ENCODE measurements around the gene C7.

C7 gene

DNA sequence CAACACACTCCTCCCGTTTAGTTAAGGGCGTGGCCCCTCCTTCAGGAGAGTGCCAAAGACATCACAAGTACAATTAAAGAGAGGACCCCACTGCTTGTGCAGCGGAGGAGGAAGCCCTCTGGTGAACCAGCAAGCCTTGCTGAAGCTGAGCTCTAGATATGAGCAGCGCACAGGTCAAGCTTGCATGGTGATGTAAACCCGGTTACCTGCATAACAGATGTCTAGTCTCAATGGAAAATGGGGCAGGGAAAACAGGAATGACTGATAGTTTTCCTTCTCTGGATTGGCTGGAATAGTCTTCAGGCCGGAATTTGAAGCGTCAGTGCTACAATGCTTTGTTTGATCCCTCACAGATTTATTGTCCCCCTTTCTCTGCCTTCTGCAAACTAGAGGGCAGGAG is 95.6 kb downstream of the C7 start:
- TF ChIP-seq GABPA (IDR thresholded peaks at IDR 0.05; ENCODE audit: low read depth) (no peak), SPI1 (IDR thresholded peaks at IDR 0.05; ENCODE audit: borderline replicate concordance, low read depth) (no peak), POLR2AphosphoS5 (IDR thresholded peaks at IDR 0.05; ENCODE audit: low read depth) (no peak)
- TF ChIP-seq, protein P1, sequence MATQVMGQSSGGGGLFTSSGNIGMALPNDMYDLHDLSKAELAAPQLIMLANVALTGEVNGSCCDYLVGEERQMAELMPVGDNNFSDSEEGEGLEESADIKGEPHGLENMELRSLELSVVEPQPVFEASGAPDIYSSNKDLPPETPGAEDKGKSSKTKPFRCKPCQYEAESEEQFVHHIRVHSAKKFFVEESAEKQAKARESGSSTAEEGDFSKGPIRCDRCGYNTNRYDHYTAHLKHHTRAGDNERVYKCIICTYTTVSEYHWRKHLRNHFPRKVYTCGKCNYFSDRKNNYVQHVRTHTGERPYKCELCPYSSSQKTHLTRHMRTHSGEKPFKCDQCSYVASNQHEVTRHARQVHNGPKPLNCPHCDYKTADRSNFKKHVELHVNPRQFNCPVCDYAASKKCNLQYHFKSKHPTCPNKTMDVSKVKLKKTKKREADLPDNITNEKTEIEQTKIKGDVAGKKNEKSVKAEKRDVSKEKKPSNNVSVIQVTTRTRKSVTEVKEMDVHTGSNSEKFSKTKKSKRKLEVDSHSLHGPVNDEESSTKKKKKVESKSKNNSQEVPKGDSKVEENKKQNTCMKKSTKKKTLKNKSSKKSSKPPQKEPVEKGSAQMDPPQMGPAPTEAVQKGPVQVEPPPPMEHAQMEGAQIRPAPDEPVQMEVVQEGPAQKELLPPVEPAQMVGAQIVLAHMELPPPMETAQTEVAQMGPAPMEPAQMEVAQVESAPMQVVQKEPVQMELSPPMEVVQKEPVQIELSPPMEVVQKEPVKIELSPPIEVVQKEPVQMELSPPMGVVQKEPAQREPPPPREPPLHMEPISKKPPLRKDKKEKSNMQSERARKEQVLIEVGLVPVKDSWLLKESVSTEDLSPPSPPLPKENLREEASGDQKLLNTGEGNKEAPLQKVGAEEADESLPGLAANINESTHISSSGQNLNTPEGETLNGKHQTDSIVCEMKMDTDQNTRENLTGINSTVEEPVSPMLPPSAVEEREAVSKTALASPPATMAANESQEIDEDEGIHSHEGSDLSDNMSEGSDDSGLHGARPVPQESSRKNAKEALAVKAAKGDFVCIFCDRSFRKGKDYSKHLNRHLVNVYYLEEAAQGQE (IDR thresholded peaks at IDR 0.05; ENCODE audit: insufficient replicate concordance, low read depth), result no peak
- TF ChIP-seq, protein P2, sequence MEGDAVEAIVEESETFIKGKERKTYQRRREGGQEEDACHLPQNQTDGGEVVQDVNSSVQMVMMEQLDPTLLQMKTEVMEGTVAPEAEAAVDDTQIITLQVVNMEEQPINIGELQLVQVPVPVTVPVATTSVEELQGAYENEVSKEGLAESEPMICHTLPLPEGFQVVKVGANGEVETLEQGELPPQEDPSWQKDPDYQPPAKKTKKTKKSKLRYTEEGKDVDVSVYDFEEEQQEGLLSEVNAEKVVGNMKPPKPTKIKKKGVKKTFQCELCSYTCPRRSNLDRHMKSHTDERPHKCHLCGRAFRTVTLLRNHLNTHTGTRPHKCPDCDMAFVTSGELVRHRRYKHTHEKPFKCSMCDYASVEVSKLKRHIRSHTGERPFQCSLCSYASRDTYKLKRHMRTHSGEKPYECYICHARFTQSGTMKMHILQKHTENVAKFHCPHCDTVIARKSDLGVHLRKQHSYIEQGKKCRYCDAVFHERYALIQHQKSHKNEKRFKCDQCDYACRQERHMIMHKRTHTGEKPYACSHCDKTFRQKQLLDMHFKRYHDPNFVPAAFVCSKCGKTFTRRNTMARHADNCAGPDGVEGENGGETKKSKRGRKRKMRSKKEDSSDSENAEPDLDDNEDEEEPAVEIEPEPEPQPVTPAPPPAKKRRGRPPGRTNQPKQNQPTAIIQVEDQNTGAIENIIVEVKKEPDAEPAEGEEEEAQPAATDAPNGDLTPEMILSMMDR (IDR thresholded peaks at IDR 0.05; ENCODE audit: insufficient read depth, low read length), result no peak
- no peak for DNase-seq (ENCODE audit: low read depth in 1 of 2, low spot score in 1 of 2)
- Histone ChIP-seq H3K27ac (replicated peaks) (no peak overlapping the region), H3K27me3 (ENCODE audit: insufficient read depth, poor library complexity, severe bottlenecking) (no peaks in the 10 kb centered on the region), H3K4me3 (replicated peaks; ENCODE audit: insufficient read depth, low read length) (no peak overlapping the region)

DNA sequence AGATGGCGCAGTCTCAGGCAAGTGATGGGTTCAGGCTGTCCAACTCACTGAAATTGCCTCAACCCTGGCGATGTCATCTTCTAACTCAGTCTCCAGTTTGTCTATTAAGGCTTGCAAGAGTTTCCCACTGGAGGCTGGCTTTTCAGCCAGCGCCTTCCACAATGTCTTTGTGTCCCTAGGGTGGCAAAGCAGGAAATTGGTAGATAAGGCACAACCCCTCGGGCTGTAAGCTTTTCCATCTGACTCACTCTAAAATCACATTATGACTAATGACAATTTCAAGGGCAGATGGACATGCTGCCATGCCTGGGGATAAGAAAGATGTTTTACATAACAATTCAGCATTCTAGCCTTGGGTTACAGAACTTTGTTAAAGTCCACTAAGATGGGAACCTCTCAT is 99.9 kb downstream of the C7 start:
- H3K4me3 ChIP-seq (replicated peaks; ENCODE audit: insufficient read depth, low read length), result no peak overlapping the region
- H3K27ac ChIP-seq (replicated peaks), result no peak overlapping the region
- TF ChIP-seq, protein P1 (IDR thresholded peaks at IDR 0.05; ENCODE audit: insufficient replicate concordance, low read depth), result no peak
- TF ChIP-seq SPI1 (IDR thresholded peaks at IDR 0.05; ENCODE audit: borderline replicate concordance, low read depth) (no peak), GABPA (IDR thresholded peaks at IDR 0.05; ENCODE audit: low read depth) (no peak), POLR2AphosphoS5 (IDR thresholded peaks at IDR 0.05; ENCODE audit: low read depth) (no peak)
- TF ChIP-seq, protein P2 (IDR thresholded peaks at IDR 0.05; ENCODE audit: insufficient read depth, low read length), result no peak
- DNase-seq (ENCODE audit: low read depth in 1 of 2, low spot score in 1 of 2), result no peak
- no peaks in the 10 kb centered on the region for H3K27me3 ChIP-seq (ENCODE audit: insufficient read depth, poor library complexity, severe bottlenecking)

DNA sequence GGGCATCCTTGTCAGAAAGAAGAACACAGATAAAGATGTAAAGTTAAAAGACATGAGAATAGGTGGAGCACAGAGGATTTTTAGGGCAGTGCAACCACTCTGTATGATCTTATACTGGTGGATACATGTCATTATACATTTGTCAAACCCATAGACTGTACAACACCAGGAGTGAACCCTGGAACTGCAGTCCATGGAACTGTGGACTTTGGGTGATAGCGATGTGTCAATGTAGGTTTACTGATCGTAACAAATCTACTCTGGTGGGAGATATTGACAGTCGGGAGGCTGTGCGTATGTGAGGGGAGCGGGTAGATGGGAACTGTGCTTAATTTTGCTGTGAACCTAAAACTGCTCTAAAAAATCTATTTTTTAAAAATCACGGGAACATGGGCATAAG is 101.3 kb downstream of the C7 start:
- H3K27ac ChIP-seq (replicated peaks), result no peak overlapping the region
- TF ChIP-seq GABPA (IDR thresholded peaks at IDR 0.05; ENCODE audit: low read depth) (no peak), SPI1 (IDR thresholded peaks at IDR 0.05; ENCODE audit: borderline replicate concordance, low read depth) (no peak), POLR2AphosphoS5 (IDR thresholded peaks at IDR 0.05; ENCODE audit: low read depth) (no peak)
- TF ChIP-seq, protein P1 (IDR thresholded peaks at IDR 0.05; ENCODE audit: insufficient replicate concordance, low read depth), result no peak
- TF ChIP-seq, protein P2 (IDR thresholded peaks at IDR 0.05; ENCODE audit: insufficient read depth, low read length), result no peak
- no peak overlapping the region for H3K4me3 ChIP-seq (replicated peaks; ENCODE audit: insufficient read depth, low read length)
- DNase-seq (ENCODE audit: low read depth in 1 of 2, low spot score in 1 of 2), result no peak
- no peaks in the 10 kb centered on the region for H3K27me3 ChIP-seq (ENCODE audit: insufficient read depth, poor library complexity, severe bottlenecking)
